Adrenal gland (tissue), 5 donors: Measurements from ENCODE around the gene WDR6.

Source experiments
- CTCF ChIP-seq, 6 experiments: fragments of 450-650 bp in 4 of 6; fragments of 200-600 bp in 2 of 6; sonication (generic) in 1 of 6; IDR thresholded peaks; 1 replicate in 5 of 6; 2 replicates in 1 of 6; pipeline versions ENCODE4 v1.5.1 to v1.8.0; 2016 to 2021; ENCODE audit warnings: antibody characterized with exemption in 6 of 6, mild to moderate bottlenecking in 2 of 6, moderate library complexity in 1 of 6
- POLR2A ChIP-seq, 2 donors: fragments of 450-650 bp; IDR thresholded peaks; one replicate each; pipeline ENCODE4 v1.6.1; 2017; ENCODE audit warnings: antibody characterized with exemption in 2 of 2, mild to moderate bottlenecking in 2 of 2, moderate library complexity in 1 of 2
- donor health status: DM: no; HTN: no; CAD: no.

GRCh38 chr3:49028673-49029562 is 21.7 kb downstream of the WDR6 start, which contains the start of gene IMPDH2:
- TF ChIP-seq CTCF (IDR thresholded peaks at IDR 0.05) (peak in 2 of 6 experiments; percentile 12 to 14), POLR2A (IDR thresholded peaks at IDR 0.05) (peak; percentile 98)
